ENCODE measurements around the gene CA5B.
"Not testable (repeated sequence)": the region's sequence is repeated elsewhere in the genome, so short reads cannot be mapped to it uniquely, and the experiment has no call there.

CA5B gene

GRCh38 chrX:15737959-15738902, at the start of gene CA5B:
Gene CA5B, plus strand, starts transcription at chrX:15738270. Its CDS starts 11,754 bp downstream, at chrX:15750024.
- no peak for TF ChIP-seq CTCF (IDR thresholded peaks at IDR 0.05; ENCODE audit: extremely low read depth, missing control alignments)
- peak; percentile 84 for DNase-seq (ENCODE audit: low spot score)

GRCh38 chrX:15694941-15695451, 43.1 kb upstream of the CA5B start:
- DNase-seq (ENCODE audit: low spot score): no peak

GRCh38 chrX:15696516-15696915, 41.6 kb upstream of the CA5B start:
- TF ChIP-seq CTCF (IDR thresholded peaks at IDR 0.05; ENCODE audit: extremely low read depth, missing control alignments): no peak

More at GRCh38 chrX:15694941-15695451, 43.1 kb upstream of the CA5B start:
- no peak for TF ChIP-seq CTCF (IDR thresholded peaks at IDR 0.05; ENCODE audit: extremely low read depth, missing control alignments)

GRCh38 chrX:15702488-15703371, 35.3 kb upstream of the CA5B start:
- TF ChIP-seq CTCF (IDR thresholded peaks at IDR 0.05; ENCODE audit: extremely low read depth, missing control alignments): no peak
- DNase-seq (ENCODE audit: low spot score): no peak

More at GRCh38 chrX:15696516-15696915, 41.6 kb upstream of the CA5B start:
- DNase-seq (ENCODE audit: low spot score): no peak

GRCh38 chrX:15703809-15704208, 34.3 kb upstream of the CA5B start:
- DNase-seq (ENCODE audit: low spot score): not testable (repeated sequence)

GRCh38 chrX:15704273-15704672, 33.8 kb upstream of the CA5B start:
- DNase-seq (ENCODE audit: low spot score): not testable (repeated sequence)

- no peak for DNase-seq (ENCODE audit: low spot score)
- no peak for TF ChIP-seq CTCF (IDR thresholded peaks at IDR 0.05; ENCODE audit: extremely low read depth, missing control alignments)
Observed at GRCh38 chrX:15714529-15714928, 23.5 kb upstream of the CA5B start.

Data from GM20000 (cell line).